Kidney (tissue), 14 donors: ENCODE data around the gene SUCLG2. TPM values are rescaled to one million over a fixed set of nuclear protein-coding genes. Genes with fewer than 3 reads are reported as not detected.
"Not testable (repeated sequence)": the region's sequence is repeated elsewhere in the genome, so short reads cannot be mapped to it uniquely, and the experiment has no call there.

Experiments used
- DNase-seq, 5 donors: peaks; one replicate each; pipeline ENCODE4 v3.0.0-alpha.2; 2013 to 2020
- FAIRE-seq: peaks from 2 replicates; lab custom pipeline; 2012; peaks lifted over from hg19 to GRCh38; lab: Jason Lieb, UNC
- H3K27ac ChIP-seq, 2 donors: one replicate each; pipeline ENCODE4 v1.7.0; 2013; ENCODE audit warnings: low read depth in 2 of 2, low read length in 2 of 2, inconsistent platforms in 1 of 2
- H3K27me3 ChIP-seq: one replicate; pipeline ENCODE4 v1.7.1; 2013; ENCODE audit warnings: low read length, inconsistent platforms; ENCODE audit not compliant: control insufficient read depth, insufficient read depth
- H3K36me3 ChIP-seq, 3 donors: one replicate each; pipeline versions ENCODE4 v1.7.0 to v1.7.1; 2013; ENCODE audit warnings: low read length in 3 of 3, control low read depth in 1 of 3, inconsistent platforms in 1 of 3; ENCODE audit not compliant: insufficient read depth in 3 of 3, control insufficient read depth in 2 of 3
- H3K4me1 ChIP-seq, 3 donors: one replicate each; pipeline versions ENCODE4 v1.7.0 to v1.7.1; 2013; ENCODE audit warnings: low read length in 3 of 3, inconsistent platforms in 1 of 3, low read depth in 1 of 3; ENCODE audit not compliant: control insufficient read depth in 2 of 3, insufficient read depth in 2 of 3
- H3K4me3 ChIP-seq, 3 donors: one replicate each; pipeline versions ENCODE4 v1.7.0 to v1.8.1; 2013; ENCODE audit warnings: low read length in 3 of 3, control low read depth in 1 of 3, inconsistent platforms in 1 of 3
- H3K9ac ChIP-seq, 3 donors: one replicate each; pipeline versions ENCODE4 v1.7.0 to v1.7.1; 2013; ENCODE audit warnings: low read length in 3 of 3, control low read depth in 1 of 3, inconsistent platforms in 1 of 3
- H3K9me3 ChIP-seq, 3 donors: one replicate each; pipeline versions ENCODE4 v1.7.0 to v1.7.1; 2013; ENCODE audit warnings: low read length in 3 of 3, control low read depth in 1 of 3, inconsistent platforms in 1 of 3; ENCODE audit not compliant: control insufficient read depth in 2 of 3, insufficient read depth in 1 of 3
- CTCF ChIP-seq: IDR thresholded peaks from 3 replicates; pipeline ENCODE4 v1.5.1; 2012; ENCODE audit warnings: mild to moderate bottlenecking, moderate library complexity, borderline replicate concordance; ENCODE audit not compliant: insufficient read depth; ENCODE audit errors: extremely low read depth
- intact Hi-C: fragments of 100-400 bp; cut with DNase I; formaldehyde crosslinking; loops from one replicate; pipeline ENCODE4 v1.11.1; 2022
- polyA plus RNA-seq: library from polyadenylated mRNA; stranded (reverse); fragments of 350-450 nt; fragmentation: Illumina TruSeq; extraction: RNeasy Lipid Tissue Mini Kit (QIAGEN cat#74804); gene quantifications from one replicate; pipeline ENCODE4 v1.2.3, GENCODE V29; 2014; ENCODE audit warnings: low read depth, low replicate concordance; ENCODE audit not compliant: insufficient read depth
- total RNA-seq: library from RNA; stranded (reverse); fragmentation: NEBNext Ultra II Directional; extraction: Animal tissue kit (Norgen Biotek cat#: 25700); gene quantifications from one replicate; pipeline ENCODE4 v1.2.1, GENCODE V29; 2021
- donor health status: control.
- donor health status: control.
- donor health status: control.
- donor health status: control.
- donor health status: control.
- donor health status: DM: yes; HTN: yes; CAD: no.
- donor health status: Normal renal cell carcinoma (clear cell type).

SUCLG2 gene
- total and polyA plus RNA-seq, 2 donors from 2014 or later = 62.8 to 117 TPM

GRCh38 chr3:67592057-67592456, 62.4 kb downstream of the SUCLG2 start:
- intact Hi-C loops = no loop called here
- Histone ChIP-seq H3K27me3 (no peaks in the 10 kb centered on the region), H3K36me3 (no peaks in the 10 kb centered on the region), H3K4me3 (no peak overlapping the region), H3K9ac (no peak overlapping the region), H3K27ac (no peak overlapping the region), H3K9me3 (no peaks in the 10 kb centered on the region), H3K4me1 (no peaks in the 10 kb centered on the region)
- DNase-seq (no peak), FAIRE-seq (no peak)
- no peak for TF ChIP-seq CTCF

- intact Hi-C loops = no loop called here
- no peaks in the 10 kb centered on the region for H3K36me3 ChIP-seq
- H3K27ac ChIP-seq = no peak overlapping the region
- no peak for FAIRE-seq
- no peak overlapping the region for H3K9ac ChIP-seq
- DNase-seq = no peak
- no peak overlapping the region for H3K4me3 ChIP-seq
- no peaks in the 10 kb centered on the region for H3K4me1 ChIP-seq
- TF ChIP-seq CTCF = no peak
- no peaks in the 10 kb centered on the region for H3K9me3 ChIP-seq
- no peaks in the 10 kb centered on the region for H3K27me3 ChIP-seq
These were observed 66.6 kb downstream of the SUCLG2 start for GRCh38 chr3:67587811-67588210.

GRCh38 chr3:67587301-67587700, 67.1 kb downstream of the SUCLG2 start:
- no peak overlapping the region for H3K4me3 ChIP-seq
- FAIRE-seq = no peak

GRCh38 chr3:67584608-67585007, 69.8 kb downstream of the SUCLG2 start:
- H3K36me3 ChIP-seq, H3K4me1 ChIP-seq, H3K27ac ChIP-seq, H3K9ac ChIP-seq, H3K27me3 ChIP-seq, DNase-seq, FAIRE-seq, H3K4me3 ChIP-seq, H3K9me3 ChIP-seq, intact Hi-C loops: not testable (repeated sequence)

More at GRCh38 chr3:67587301-67587700, 67.1 kb downstream of the SUCLG2 start:
- Histone ChIP-seq H3K27ac (no peak overlapping the region), H3K27me3 (no peaks in the 10 kb centered on the region), H3K9me3 (no peaks in the 10 kb centered on the region), H3K36me3 (no peaks in the 10 kb centered on the region), H3K4me1 (no peaks in the 10 kb centered on the region), H3K9ac (no peak overlapping the region)
- DNase-seq = no peak
- TF ChIP-seq CTCF = no peak
- intact Hi-C loops = no loop called here
